Cardiac fibroblast (primary cell): ENCODE measurements around the gene ANO1.

ENCODE experiments used
- DNase-seq, 2 donors: peaks; one replicate each; pipeline versions ENCODE4 v3.0.0 to v3.0.0-alpha.2; 2010; ENCODE audit warnings: low read depth in 2 of 2
- H3K4me3 ChIP-seq, 2 donors: replicated peaks in 1 of 2; 1 replicate in 1 of 2; 2 replicates in 1 of 2; pipeline ENCODE4 v1.5.1; 2011; ENCODE audit warnings: low read depth in 2 of 2, low read length in 2 of 2, mild to moderate bottlenecking in 2 of 2, moderate library complexity in 1 of 2
- CTCF ChIP-seq: IDR thresholded peaks from one replicate; pipeline ENCODE4 v1.5.1; 2011; ENCODE audit warnings: low read depth, mild to moderate bottlenecking, low read length, inconsistent platforms

Gene ANO1

GRCh38 chr11:70085815-70086769, 8.0 kb downstream of the ANO1 start:
- DNase-seq: no peak
- no peak overlapping the region for H3K4me3 ChIP-seq
- no peak for TF ChIP-seq CTCF

GRCh38 chr11:70087446-70088167, 9.5 kb downstream of the ANO1 start:
- H3K4me3 ChIP-seq: no peak overlapping the region
- no peak for TF ChIP-seq CTCF
- no peak for DNase-seq

- TF ChIP-seq CTCF: no peak
- H3K4me3 ChIP-seq: no peak overlapping the region
- DNase-seq: no peak
These were observed 10.7 kb downstream of the ANO1 start for GRCh38 chr11:70088735-70089250.

- no peak overlapping the region for H3K4me3 ChIP-seq
- no peak for DNase-seq
- no peak for TF ChIP-seq CTCF
These were observed 11.5 kb downstream of the ANO1 start for GRCh38 chr11:70089631-70090030.

- H3K4me3 ChIP-seq: no peak overlapping the region
- no peak for DNase-seq
- no peak for TF ChIP-seq CTCF
These were observed 12.9 kb downstream of the ANO1 start for GRCh38 chr11:70090961-70091381.

GRCh38 chr11:70091638-70092037, 13.5 kb downstream of the ANO1 start:
- H3K4me3 ChIP-seq: no peak overlapping the region
- no peak for TF ChIP-seq CTCF
- no peak for DNase-seq
